ENCODE measurements around the gene TTF1. TPM values are rescaled to one million over a fixed set of nuclear protein-coding genes. Genes with fewer than 3 reads are reported as not detected.

TTF1 gene
- total RNA-seq, 1 experiment from 2014 or later: 23.8 TPM

DNA sequence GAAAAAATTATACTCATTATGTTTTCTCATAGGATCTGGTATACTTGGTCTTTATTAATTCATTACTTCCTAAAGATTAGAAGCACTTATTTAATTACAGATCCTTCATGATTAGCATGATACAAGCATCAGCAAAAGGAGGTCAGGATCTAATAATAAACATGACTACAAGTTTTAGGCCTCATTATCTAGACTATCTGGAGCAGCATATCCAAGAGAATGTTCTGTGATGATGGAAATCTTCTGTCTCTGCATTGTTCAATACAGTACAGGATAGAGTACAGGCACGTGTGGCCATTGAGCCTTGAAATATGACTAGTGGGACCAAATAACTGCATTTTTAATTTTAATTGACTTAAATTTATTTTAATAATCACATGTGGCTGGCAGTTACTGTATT lies 73.1 kb downstream of the TTF1 start (continued):
- TF ChIP-seq, protein P1, sequence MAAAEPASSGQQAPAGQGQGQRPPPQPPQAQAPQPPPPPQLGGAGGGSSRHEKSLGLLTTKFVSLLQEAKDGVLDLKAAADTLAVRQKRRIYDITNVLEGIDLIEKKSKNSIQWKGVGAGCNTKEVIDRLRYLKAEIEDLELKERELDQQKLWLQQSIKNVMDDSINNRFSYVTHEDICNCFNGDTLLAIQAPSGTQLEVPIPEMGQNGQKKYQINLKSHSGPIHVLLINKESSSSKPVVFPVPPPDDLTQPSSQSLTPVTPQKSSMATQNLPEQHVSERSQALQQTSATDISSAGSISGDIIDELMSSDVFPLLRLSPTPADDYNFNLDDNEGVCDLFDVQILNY (CRISPR knock-in tag; IDR thresholded peaks at IDR 0.05): no peak
- TF ChIP-seq, protein P2, sequence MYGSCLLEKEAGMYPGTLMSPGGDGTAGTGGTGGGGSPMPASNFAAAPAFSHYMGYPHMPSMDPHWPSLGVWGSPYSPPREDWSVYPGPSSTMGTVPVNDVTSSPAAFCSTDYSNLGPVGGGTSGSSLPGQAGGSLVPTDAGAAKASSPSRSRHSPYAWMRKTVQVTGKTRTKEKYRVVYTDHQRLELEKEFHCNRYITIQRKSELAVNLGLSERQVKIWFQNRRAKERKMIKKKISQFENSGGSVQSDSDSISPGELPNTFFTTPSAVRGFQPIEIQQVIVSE (CRISPR knock-in tag; IDR thresholded peaks at IDR 0.05; ENCODE audit: borderline replicate concordance): no peak
- no peak for TF ChIP-seq ZNF263 (CRISPR knock-in tag; IDR thresholded peaks at IDR 0.05; ENCODE audit: low read depth)

DNA sequence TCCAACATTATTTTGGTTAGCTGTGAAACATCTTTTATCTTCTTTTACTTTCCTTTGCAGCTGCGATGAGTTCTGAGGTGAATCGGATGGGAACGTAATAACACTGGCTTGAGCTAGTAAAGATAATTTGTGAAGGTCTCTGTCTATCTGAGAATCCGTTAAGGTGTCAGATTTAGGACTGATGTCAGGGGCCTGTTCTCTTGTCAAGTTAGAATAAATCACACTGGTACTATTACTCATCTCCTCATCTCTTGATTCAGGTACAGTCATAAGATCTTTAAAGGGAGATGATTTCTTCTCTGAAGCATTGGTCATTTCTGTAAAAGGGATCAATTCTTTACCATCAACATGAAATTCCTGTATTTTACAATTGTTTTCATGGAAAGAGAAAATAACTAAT lies 78.1 kb downstream of the TTF1 start:
- ATAC-seq (no peak), DNase-seq (ENCODE audit: low spot score) (no peak)
- no peaks in the 10 kb centered on the region for H3K27me3 Mint-ChIP-seq (ENCODE audit: low read depth)
- no peak for TF ChIP-seq ZNF263 (CRISPR knock-in tag; IDR thresholded peaks at IDR 0.05; ENCODE audit: low read depth)
- TF ChIP-seq, protein P3, sequence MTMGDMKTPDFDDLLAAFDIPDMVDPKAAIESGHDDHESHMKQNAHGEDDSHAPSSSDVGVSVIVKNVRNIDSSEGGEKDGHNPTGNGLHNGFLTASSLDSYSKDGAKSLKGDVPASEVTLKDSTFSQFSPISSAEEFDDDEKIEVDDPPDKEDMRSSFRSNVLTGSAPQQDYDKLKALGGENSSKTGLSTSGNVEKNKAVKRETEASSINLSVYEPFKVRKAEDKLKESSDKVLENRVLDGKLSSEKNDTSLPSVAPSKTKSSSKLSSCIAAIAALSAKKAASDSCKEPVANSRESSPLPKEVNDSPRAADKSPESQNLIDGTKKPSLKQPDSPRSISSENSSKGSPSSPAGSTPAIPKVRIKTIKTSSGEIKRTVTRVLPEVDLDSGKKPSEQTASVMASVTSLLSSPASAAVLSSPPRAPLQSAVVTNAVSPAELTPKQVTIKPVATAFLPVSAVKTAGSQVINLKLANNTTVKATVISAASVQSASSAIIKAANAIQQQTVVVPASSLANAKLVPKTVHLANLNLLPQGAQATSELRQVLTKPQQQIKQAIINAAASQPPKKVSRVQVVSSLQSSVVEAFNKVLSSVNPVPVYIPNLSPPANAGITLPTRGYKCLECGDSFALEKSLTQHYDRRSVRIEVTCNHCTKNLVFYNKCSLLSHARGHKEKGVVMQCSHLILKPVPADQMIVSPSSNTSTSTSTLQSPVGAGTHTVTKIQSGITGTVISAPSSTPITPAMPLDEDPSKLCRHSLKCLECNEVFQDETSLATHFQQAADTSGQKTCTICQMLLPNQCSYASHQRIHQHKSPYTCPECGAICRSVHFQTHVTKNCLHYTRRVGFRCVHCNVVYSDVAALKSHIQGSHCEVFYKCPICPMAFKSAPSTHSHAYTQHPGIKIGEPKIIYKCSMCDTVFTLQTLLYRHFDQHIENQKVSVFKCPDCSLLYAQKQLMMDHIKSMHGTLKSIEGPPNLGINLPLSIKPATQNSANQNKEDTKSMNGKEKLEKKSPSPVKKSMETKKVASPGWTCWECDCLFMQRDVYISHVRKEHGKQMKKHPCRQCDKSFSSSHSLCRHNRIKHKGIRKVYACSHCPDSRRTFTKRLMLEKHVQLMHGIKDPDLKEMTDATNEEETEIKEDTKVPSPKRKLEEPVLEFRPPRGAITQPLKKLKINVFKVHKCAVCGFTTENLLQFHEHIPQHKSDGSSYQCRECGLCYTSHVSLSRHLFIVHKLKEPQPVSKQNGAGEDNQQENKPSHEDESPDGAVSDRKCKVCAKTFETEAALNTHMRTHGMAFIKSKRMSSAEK (CRISPR knock-in tag; IDR thresholded peaks at IDR 0.05; ENCODE audit: borderline replicate concordance): no peak
- TF ChIP-seq, protein P4, sequence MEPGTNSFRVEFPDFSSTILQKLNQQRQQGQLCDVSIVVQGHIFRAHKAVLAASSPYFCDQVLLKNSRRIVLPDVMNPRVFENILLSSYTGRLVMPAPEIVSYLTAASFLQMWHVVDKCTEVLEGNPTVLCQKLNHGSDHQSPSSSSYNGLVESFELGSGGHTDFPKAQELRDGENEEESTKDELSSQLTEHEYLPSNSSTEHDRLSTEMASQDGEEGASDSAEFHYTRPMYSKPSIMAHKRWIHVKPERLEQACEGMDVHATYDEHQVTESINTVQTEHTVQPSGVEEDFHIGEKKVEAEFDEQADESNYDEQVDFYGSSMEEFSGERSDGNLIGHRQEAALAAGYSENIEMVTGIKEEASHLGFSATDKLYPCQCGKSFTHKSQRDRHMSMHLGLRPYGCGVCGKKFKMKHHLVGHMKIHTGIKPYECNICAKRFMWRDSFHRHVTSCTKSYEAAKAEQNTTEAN (CRISPR knock-in tag; IDR thresholded peaks at IDR 0.05): no peak
- TF ChIP-seq GTF2I (CRISPR knock-in tag; conservative IDR thresholded peaks at IDR 0.05): no peak
- TF ChIP-seq TEAD4 (CRISPR knock-in tag; IDR thresholded peaks at IDR 0.05): no peak
- TF ChIP-seq, protein P5, sequence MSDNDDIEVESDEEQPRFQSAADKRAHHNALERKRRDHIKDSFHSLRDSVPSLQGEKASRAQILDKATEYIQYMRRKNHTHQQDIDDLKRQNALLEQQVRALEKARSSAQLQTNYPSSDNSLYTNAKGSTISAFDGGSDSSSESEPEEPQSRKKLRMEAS (CRISPR knock-in tag; IDR thresholded peaks at IDR 0.05): no peak
- TF ChIP-seq ZNF138 (CRISPR knock-in tag; conservative IDR thresholded peaks at IDR 0.05): no peak
- TF ChIP-seq HMGA2 (CRISPR knock-in tag; IDR thresholded peaks at IDR 0.05): no peak
- no peak for TF ChIP-seq RELA (CRISPR knock-in tag; IDR thresholded peaks at IDR 0.05; ENCODE audit: borderline replicate concordance)
- TF ChIP-seq, protein P6, sequence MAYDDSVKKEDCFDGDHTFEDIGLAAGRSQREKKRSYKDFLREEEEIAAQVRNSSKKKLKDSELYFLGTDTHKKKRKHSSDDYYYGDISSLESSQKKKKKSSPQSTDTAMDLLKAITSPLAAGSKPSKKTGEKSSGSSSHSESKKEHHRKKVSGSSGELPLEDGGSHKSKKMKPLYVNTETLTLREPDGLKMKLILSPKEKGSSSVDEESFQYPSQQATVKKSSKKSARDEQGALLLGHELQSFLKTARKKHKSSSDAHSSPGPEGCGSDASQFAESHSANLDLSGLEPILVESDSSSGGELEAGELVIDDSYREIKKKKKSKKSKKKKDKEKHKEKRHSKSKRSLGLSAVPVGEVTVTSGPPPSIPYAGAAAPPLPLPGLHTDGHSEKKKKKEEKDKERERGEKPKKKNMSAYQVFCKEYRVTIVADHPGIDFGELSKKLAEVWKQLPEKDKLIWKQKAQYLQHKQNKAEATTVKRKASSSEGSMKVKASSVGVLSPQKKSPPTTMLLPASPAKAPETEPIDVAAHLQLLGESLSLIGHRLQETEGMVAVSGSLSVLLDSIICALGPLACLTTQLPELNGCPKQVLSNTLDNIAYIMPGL (CRISPR knock-in tag; IDR thresholded peaks at IDR 0.05): no peak
- TF ChIP-seq, protein P7, sequence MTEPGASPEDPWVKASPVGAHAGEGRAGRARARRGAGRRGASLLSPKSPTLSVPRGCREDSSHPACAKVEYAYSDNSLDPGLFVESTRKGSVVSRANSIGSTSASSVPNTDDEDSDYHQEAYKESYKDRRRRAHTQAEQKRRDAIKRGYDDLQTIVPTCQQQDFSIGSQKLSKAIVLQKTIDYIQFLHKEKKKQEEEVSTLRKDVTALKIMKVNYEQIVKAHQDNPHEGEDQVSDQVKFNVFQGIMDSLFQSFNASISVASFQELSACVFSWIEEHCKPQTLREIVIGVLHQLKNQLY (CRISPR knock-in tag; IDR thresholded peaks at IDR 0.05): no peak
- ChIA-PET POLR2A (no interaction called here), CTCF (no interaction called here)
- H3K4me3 Mint-ChIP-seq: no peak overlapping the region
- H3K36me3 Mint-ChIP-seq: peaks cover 79% of the 10 kb centered on the region
- H3K27ac Mint-ChIP-seq: no peak overlapping the region
- H3K4me1 Mint-ChIP-seq: no peaks in the 10 kb centered on the region
- H3K9me3 Mint-ChIP-seq: no peaks in the 10 kb centered on the region

DNA sequence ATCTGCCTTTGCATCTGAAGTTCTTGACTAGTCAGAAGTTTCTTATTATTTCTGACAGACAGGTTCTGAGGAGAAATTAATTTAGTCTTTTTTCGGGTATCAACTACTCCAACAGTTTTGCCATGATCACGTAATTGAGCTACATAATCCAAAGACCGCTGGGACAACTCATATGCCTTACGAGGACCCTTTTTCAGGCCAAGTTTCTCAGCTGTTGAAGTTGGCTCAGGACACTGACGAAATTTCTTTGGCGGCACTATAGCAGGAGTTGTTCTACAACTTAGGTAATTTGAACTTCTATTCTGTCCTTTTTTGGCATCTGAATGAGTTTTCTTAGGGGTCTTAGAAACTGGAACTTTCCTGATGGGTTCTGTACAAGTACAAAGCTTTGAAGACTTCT lies 79.1 kb downstream of the TTF1 start:
- H3K9me3 Mint-ChIP-seq: no peaks in the 10 kb centered on the region
- peaks cover 80% of the 10 kb centered on the region for H3K36me3 Mint-ChIP-seq
- ATAC-seq (no peak), DNase-seq (ENCODE audit: low spot score) (no peak)
- no peaks in the 10 kb centered on the region for H3K4me1 Mint-ChIP-seq
- TF ChIP-seq ZNF317 (CRISPR knock-in tag; IDR thresholded peaks at IDR 0.05; ENCODE audit: borderline replicate concordance, low read depth) (no peak), MXD4 (CRISPR knock-in tag; IDR thresholded peaks at IDR 0.05; ENCODE audit: borderline replicate concordance) (no peak), ZNF121 (CRISPR knock-in tag; IDR thresholded peaks at IDR 0.05) (no peak), MYBL2 (CRISPR knock-in tag; IDR thresholded peaks at IDR 0.05) (no peak)
- TF ChIP-seq, protein P8, sequence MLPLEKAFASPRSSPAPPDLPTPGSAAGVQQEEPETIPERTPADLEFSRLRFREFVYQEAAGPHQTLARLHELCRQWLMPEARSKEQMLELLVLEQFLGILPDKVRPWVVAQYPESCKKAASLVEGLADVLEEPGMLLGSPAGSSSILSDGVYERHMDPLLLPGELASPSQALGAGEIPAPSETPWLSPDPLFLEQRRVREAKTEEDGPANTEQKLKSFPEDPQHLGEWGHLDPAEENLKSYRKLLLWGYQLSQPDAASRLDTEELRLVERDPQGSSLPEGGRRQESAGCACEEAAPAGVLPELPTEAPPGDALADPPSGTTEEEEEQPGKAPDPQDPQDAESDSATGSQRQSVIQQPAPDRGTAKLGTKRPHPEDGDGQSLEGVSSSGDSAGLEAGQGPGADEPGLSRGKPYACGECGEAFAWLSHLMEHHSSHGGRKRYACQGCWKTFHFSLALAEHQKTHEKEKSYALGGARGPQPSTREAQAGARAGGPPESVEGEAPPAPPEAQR (CRISPR knock-in tag; IDR thresholded peaks at IDR 0.05): no peak
- TF ChIP-seq, protein P9, sequence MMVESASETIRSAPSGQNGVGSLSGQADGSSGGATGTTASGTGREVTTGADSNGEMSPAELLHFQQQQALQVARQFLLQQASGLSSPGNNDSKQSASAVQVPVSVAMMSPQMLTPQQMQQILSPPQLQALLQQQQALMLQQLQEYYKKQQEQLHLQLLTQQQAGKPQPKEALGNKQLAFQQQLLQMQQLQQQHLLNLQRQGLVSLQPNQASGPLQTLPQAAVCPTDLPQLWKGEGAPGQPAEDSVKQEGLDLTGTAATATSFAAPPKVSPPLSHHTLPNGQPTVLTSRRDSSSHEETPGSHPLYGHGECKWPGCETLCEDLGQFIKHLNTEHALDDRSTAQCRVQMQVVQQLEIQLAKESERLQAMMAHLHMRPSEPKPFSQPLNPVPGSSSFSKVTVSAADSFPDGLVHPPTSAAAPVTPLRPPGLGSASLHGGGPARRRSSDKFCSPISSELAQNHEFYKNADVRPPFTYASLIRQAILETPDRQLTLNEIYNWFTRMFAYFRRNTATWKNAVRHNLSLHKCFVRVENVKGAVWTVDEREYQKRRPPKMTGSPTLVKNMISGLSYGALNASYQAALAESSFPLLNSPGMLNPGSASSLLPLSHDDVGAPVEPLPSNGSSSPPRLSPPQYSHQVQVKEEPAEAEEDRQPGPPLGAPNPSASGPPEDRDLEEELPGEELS (CRISPR knock-in tag; IDR thresholded peaks at IDR 0.05): no peak
- POLR2A ChIA-PET: no interaction called here
- CTCF ChIA-PET: no interaction called here
- H3K4me3 Mint-ChIP-seq: no peak overlapping the region
- no peaks in the 10 kb centered on the region for H3K27me3 Mint-ChIP-seq (ENCODE audit: low read depth)
- no peak overlapping the region for H3K27ac Mint-ChIP-seq

All from WTC11 (cell line).